HG03097 (cell line): ENCODE results near the gene DACH1.

Experiments used
- ATAC-seq: cut with Tn5 transposase; IDR thresholded peaks from one replicate; pipeline ENCODE4 v1.9.1; 2021; ENCODE audit not compliant: unreplicated experiment, low FRiP score

Gene DACH1

DNA sequence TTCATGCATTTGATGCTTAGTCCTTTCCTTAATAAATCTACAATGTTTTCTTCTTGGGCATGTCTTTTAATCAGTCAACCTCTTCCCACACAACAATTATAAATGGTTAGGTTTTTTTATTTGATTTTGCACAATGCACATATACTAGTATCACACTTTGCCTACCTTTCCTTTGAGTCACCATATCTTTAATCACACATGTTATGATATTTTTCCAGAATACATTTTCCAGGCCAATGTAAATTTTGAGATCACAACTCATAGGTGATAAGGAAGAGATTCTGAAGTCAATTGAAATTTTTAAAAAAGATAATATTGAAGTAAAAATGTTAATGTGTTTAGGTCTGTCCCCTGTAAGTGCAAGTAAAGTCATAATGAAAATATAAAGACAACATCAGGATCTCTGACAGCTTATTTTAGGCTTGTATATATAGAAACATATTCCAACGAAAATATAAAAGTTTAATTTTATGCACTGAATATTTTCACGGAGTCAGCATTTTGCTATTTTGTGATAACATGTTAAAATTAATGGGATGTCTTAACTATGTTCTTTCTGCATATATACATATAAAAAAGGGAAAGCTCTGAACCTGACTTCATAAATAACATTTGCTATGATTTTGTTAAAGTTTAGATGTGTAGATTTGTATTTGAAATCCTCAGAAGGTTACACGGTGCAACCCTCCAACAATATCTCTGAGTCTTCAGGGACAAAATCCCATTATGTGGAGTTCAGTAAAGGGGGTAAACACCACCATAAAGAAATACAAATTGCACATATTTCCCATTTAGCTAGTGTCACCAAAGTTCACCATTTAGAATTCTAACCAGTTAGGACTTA lies 351.9 kb downstream of the DACH1 start:
- no peak for ATAC-seq

DNA sequence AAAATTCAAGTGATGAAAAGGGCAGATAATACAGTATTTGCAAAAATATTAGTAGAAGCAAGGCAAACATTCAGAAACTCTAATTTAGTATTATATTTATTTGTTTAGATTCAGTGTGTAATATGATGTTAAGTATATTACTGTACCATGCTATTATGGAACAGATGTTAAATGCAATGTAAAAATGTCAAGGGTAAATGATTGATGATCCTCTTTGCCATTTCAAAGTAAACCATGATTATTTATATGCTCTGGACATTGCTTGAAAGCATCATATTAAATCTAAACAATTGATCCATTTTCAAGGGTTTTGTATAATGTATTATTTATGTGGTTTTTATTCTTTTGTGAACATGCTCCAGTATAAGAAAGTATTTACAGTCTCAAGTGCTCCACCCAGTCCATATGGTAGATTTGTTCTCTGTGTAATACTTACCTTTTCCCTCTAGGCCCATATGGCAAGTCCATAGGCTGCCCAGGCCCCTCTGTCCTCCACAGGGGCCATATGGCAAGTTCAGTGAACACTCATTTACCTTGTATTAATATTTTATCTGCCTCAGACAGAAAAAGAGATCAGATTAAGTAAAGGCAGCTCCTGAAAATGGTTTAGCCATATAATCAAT lies 353.5 kb downstream of the DACH1 start:
- no peak for ATAC-seq

DNA sequence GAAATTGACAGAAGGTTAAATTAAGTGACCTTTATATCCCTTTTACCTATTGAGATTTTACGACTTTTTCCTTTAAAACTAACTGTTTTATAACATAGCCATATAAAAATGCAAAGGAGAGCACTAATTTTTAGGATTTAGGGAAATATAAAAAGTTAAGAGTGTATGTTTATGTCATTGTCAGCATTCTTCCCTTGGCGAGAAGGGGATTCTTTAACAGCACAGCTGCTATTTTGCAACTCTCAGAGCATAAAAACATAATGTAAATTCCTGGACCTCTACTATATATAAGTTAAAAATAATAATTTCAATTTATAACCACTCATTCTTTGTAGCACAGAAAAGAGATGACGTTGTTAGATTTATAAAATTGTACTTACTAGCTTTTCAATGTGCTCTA lies 363.2 kb downstream of the DACH1 start:
- no peak for ATAC-seq

DNA sequence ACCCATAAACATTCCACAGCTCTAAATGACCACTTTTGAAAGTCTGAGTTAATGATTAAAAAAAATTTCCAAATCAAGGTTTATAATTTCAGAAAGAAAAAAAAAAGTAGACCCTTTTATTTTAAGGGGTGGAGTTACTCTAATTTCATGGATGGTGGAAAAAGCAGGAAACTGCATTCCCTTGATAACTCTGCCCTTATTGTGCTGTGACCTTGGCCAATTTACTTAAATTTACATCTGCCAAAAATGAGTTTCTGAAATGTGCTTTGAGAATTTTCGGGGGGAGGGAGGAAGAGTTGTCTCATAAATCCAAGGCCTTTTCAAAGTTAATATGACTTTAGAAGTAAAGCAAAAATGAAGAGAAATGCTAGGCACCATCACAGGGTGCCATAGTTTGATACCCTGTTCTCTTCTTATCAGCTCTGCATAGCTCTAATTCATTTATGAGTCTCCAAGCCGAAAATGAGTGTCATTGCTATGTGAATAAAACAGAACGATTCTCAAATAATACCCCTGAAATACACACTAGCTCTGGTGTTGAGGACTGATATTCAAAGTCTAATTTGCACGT lies 367.0 kb downstream of the DACH1 start:
- no peak for ATAC-seq

DNA sequence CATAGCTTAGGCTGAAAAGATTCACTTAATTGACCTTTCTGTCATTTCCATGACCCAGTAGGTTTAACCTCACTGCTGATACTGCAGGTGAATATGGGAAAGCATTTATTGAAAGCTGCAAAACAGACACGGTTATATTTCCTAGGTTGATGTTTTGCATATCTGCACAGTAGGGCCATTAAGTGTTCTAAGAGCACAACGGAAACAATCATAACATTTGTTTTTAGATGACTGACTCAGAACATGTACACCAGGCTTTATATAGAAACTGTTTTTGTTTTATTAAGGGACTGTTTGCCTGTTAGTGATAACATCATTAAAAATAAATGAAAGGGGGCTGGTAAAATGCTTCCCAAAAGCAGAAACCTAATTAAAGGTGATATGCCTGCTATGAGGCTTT lies 367.8 kb downstream of the DACH1 start:
- no peak for ATAC-seq

DNA sequence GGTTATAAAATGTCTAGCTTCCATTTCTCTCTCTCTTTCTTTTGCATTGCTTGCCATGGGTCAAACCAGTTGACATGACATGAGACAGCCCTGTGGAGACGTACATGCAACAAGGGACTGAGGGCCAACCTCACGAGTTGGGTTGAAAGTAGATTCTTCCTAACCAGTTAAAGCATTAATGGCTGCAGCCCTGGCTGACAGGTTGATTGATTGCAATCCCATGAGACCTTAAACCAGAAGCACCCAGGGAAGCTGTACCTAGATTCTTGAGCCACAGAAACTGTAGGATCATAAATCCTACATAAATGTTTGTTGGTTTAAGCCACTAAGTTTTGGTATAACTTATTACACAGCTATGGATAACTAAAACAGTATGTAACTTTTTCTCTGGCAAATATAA lies 373.8 kb downstream of the DACH1 start:
- ATAC-seq = no peak

DNA sequence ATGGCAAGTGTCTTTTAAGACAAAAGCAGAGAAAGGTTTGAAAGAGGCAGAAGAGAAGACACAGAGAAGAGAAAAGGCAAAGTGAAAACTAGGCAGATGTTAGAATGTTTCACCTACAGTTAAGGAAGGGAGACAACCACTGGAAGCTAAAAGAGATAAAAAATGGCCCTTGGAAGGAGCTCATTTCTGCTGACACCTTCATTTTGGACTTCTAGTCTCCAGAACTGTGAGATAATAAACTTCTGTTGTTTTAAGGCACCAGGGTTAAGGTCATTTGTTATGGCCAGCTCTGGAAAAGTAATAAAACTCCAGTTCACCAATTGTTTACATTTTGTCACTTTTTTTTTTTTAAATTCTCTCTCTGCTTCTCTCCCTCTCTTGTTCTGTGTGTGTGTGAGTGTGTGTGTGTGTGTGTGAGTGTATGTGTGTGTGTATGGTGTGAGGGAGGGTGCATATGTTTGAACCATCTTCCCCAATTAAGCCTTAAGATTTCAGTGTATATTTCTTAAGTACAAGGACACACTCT lies 374.6 kb downstream of the DACH1 start:
- no peak for ATAC-seq

DNA sequence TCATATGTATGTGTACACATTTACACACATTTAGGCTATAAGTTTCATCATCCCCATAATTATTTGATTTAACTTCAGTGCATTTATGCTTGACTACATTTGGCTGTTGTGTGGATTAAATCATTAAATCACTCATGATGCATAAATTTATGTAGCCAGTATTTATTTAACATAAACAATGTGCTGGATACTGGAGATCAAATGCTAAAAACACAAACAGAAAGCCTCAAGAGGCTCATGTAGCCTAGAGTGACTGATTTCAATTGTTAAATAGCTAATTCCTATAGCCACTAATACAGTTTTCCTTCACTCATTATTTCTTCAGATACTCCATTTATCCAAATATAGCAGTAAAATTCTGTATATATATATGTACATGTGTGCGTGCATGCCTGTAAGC lies 376.0 kb downstream of the DACH1 start:
- ATAC-seq = no peak

DNA sequence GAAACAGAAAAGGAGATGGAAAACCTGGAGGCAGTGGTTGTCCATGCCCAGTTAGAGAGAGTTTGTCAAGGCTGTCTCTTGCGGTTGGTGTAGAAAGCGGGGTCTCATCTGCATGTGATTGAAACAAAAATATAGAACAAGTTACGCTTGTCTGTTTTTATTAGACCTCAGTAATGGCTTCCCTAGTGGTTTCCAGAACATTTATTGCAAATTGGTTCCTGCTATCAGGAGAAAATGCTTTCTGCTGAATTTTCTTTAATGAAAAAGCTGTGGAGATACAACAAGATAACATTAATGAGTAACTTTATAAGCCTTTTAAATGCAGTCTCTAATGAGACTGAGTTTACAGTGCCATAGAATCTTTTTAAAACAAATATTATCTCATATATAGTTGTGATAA lies 378.0 kb downstream of the DACH1 start:
- ATAC-seq = no peak

DNA sequence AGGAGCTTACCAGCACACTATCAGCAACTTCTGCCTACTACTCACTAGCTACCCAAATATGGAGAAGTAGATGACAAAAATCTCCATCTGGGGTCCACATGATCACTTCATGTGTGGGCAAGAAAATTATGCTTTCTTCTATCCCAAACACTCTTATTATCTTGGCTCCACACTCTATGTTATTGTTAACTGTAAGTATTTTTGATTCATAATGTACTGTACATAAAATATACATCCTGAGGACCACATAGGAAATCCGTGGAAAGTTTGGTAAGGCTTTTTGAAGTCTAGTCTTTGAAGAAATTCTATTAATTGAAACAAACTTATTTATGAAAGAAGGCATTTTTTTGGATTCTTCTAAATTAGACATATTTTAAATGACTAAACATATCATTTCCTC lies 378.8 kb downstream of the DACH1 start:
- no peak for ATAC-seq

DNA sequence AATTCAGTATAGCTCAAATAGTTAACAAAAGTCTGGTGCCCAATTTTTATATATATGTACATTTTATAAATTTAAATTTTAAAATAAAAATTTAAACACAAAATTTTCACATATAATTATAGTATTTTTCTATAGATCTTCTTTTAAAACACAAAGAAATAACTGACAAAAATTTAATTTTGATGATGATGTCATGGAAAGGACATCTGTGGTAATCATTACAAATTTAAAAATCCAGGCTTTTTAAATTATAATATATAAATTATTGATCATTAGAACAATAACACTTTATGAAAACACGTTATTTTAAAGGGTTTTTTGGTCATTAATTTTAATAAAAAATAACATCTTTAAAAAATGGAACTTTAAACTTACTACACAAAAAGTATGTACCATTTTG lies 381.1 kb downstream of the DACH1 start:
- ATAC-seq = no peak

DNA sequence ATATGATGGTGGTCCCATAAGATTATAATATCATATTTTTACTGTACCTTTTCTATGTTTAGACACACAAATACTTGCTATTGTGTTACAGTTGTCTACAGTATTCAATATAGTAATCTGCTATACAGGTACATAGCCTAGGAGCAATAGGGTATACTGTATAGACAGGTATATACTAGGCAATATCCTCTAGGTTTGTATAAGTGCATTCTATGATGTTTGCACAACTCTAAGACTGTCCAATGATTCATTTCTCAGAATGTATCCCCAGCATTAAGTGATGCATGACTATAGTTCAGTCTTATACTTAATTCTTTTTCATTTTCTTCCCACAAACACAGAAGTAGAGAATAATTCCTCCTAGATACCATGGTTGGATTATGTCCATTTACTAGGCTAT lies 383.3 kb downstream of the DACH1 start:
- no peak for ATAC-seq

DNA sequence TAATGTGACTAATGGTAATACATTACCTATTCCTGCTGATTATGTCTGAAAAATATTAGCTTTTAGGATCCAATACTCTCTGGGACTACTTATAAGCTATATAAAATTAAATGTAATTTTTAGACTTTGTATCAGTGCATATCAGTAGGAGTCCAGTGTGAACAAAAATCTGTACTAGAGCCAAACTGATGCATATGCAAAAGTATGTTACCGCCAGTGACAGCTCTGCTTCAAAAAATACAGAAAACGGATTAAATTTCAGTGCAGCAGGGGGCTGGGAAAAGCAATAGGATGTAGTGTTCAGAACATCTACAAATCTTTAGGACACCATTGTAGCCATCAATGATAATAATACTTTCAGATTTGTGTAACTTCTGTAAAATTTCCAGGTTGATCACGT lies 385.5 kb downstream of the DACH1 start:
- no peak for ATAC-seq

DNA sequence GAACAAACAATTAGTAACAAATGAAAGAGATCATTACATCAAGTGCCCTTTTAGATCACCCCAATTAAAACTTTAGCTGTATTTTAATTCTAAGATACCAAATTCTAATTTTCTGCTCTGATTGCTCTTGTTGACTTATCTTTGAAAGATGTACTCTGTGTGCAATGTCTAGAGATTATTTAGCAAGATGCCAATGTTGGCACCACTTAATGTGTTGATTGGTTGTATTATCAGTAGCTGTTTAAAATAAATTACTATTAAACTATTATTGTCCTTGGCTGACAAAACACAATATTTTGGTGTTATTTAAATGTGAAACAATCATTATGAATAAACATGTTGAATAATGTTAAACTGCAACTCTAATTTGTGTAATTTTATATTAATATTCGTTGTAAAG lies 386.0 kb downstream of the DACH1 start:
- no peak for ATAC-seq

DNA sequence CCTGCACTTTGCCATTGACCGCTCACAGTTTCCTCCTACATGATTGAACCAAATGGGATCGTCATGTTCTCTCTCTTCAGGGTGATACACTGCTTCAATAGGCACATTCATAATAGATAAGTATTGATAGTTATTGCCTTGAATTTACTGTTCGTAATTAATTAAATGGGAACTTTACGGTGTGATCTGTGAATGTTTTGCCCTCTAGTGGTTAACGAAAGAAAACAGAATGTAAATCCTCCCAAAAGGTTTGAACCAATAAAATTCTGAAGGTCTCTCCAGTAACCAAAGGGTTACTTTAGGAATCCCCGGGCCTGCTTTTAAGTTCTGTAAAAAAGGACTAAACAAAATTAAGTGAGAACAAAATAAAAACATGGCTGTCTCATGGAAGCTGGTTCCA lies 389.3 kb downstream of the DACH1 start:
- no peak for ATAC-seq

DNA sequence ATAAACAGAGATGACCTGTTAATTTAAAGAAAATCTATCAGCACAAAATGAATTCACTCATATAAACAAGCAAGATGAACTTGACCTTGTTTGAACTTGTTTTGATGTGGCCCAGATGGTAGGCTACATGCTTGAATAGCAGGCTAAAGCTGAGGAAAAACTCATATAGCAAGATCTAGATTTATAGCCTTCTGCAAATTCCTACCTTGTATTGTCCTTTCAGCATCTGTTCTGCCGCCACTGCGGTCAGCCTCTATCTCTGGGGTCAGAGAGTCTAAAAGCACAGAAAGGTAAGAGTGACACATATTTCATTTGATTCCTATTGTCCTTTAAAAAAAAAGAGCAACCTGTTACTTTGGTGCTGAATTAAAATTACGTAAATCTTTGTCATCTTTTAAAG lies 392.1 kb downstream of the DACH1 start:
- no peak for ATAC-seq

DNA sequence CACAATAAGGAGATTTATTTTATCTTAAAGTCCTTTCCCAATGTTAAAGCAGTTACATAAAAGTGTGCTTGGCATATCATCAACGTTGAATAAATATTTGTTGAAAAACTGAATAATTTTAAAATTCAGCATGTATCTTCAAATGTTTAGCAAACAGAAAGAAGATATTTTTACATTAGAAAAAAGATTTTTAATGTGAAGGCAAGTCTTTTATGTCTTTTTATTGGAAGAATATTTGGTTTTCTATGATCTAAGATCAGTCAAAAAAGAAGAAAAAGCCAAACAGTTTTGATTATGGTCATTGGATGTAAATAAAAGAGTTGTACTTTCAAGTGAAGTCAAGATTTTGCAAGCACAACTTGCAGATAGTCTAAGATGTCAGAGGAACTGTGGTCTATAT lies 397.4 kb downstream of the DACH1 start:
- ATAC-seq = no peak

DNA sequence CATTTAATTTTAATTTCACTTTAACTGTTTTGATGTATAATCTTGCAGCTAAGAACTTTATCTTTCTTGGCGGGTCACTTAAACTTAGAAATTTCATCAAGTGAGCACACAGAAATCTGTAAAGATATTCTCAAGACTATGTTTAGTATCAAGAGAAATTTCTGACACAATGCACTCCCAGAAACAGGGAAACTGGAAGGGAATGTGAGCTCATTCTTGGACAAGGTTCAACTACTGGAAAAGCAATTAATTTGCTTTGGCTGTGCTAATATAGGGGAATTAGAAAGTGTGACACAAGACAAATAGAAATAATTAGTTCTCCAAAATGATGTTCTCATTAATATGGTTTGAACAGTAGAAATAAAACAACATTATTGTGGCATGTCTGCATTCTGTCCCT lies 402.3 kb downstream of the DACH1 start:
- no peak for ATAC-seq

DNA sequence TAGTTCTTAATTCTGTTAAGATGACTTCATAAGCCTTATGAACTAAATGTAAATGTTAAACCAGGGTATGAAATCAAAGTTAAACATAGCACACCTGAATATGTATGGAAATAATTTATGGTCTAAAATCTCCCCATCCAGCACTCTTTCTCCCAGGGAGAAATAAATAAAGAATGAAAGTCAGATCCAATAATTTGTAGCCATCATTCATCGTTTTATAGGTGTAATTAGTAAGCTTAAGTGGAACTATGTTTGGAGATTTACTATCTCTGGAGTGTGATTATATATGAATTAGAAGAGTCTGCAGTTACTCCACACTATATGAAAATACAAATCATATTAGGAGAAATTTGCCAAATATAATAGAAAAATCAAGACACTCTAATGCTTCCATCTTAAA lies 405.1 kb downstream of the DACH1 start:
- no peak for ATAC-seq

DNA sequence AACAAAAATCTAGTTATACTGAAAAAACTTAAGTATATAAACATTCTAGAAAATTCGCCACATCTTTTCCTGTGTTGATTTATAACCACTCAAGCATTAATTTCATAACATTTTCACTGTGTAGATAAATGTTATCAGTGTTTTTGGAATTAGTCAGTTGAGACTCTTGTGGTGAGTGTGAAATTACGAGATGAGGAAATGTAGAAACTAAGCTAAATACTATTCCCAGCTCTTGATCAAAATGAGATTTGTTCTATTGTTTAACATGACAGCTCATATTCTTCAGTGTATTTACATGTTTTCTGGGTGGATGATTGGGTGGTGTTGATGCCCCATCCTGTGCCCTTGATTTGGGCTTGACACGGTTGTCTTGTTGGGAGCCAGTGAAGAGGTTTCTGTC lies 406.8 kb downstream of the DACH1 start:
- ATAC-seq = peak; percentile 83

DNA sequence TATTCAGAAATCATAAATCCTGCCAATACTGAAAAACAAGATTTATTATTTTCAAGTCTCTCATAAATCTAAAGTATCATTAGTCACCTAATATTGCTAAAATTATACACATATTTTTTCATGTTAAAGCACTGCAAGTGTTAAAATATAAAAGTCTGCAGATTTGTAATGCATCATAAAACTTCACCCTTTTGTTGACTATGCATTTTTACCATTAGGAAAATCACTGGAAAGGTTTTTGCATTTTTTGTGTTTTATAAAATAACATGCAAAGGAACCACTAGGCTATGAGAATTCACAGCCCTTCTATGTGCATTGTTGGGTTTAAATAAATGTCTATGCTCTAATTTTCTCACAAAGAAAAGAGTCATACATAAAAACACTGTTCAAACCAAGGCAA lies 407.3 kb downstream of the DACH1 start:
- peak; percentile 19 for ATAC-seq

DNA sequence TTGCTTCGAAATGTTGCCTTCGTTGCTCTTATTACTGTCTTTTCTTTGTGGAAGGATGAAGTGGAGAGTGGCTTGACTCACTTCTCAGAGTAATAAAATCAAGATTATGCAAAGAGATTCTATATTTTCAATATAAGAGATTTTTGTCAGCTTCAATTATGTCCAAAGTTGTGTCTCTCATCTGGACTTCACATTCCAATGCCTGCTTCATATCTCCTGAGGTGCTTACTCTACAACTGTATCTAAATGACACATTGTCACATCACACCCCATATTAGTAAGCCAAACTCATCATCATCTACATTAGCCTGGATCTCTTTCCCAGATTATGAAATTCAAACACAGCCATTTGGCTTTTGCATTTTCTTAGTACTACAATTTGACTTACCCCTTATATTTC lies 409.4 kb downstream of the DACH1 start:
- ATAC-seq = no peak
